K562 (cell line): ENCODE data around the gene NHS. TPM values are rescaled to one million over a fixed set of nuclear protein-coding genes. Genes with fewer than 3 reads are reported as not detected.

Source experiments
- CBFA2T2 ChIP-seq: fragments of 450-650 bp; conservative IDR thresholded peaks from 2 replicates; pipeline ENCODE4 v1.6.1; 2017; ENCODE audit warnings: mild to moderate bottlenecking
- FOXA1 ChIP-seq: fragments of 450-650 bp; IDR thresholded peaks from 2 replicates; pipeline ENCODE4 v1.6.1; 2016; ENCODE audit warnings: mild to moderate bottlenecking, borderline replicate concordance
- MLLT1 ChIP-seq, 2 experiments: fragments of 450-650 bp; IDR thresholded peaks; 2 replicates each; pipeline ENCODE4 v1.6.1; 2016
- RAD51 ChIP-seq: fragments of 450-650 bp; IDR thresholded peaks from 2 replicates; pipeline ENCODE4 v1.7.1; 2016; ENCODE audit warnings: low read depth, mild to moderate bottlenecking, borderline replicate concordance
- ZNF407 ChIP-seq: fragments of 450-650 bp; IDR thresholded peaks from 2 replicates; pipeline ENCODE4 v1.6.1; 2016; ENCODE audit warnings: low read depth
- polyA plus RNA-seq, 8 experiments: library from polyadenylated mRNA; depleted of rRNA in 4 of 8; stranded (reverse) in 5 of 8; unstranded in 3 of 8; fragments of >200 nt; fragmentation: Nextera tagmentation in 2 of 8; fragmentation: Illumina TruSeq in 1 of 8; extraction: Ambion mirVana in 2 of 8; extraction: Trizol in 1 of 8; gene quantifications; 2 replicates each; pipeline versions ENCODE4 v1.2.1 to v1.2.3, GENCODE V29; 2011 to 2014; ENCODE audit warnings: inconsistent platforms in 1 of 8, missing spikeins in 1 of 8
- total RNA-seq, 7 experiments: library from RNA; depleted of rRNA in 6 of 7; stranded (reverse); fragments of >200 nt in 6 of 7; fragmentation: Illumina TruSeq in 2 of 7; extraction: Trizol in 2 of 7; gene quantifications; 2 replicates each; pipeline versions ENCODE4 v1.2.1 to v1.2.3, GENCODE V29; 2011 to 2021; ENCODE audit warnings: low replicate concordance in 1 of 7

Gene NHS
- total and polyA plus RNA-seq, 9 of the 15 experiments (the other 6 are each of a cell fraction or from before 2014, with no cell fraction given) = 0.02 TPM; not detected in 8

DNA sequence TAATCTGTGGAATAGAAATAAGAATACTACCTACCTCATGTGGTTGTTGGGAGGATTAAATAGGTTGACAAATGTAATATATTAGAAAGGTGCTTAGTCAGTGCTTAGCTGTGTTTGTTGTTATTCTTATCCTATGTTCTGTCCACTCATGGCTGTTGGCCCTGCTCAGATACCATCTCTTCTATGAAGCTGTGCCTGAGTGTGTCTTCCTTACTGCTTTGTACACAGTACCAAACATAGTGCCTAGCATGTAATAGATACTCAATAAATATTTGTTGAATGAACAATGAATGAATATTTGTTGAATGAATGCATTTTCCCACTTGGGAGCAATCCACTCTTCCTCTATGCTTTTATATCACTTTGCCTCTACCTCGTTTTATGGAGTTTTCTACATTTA, 57.2 kb downstream of the NHS start (continued):
- TF ChIP-seq MLLT1 (IDR thresholded peaks at IDR 0.05) (no peak), FOXA1 (no peak), RAD51 (no peak), CBFA2T2 (no peak), ZNF407 (no peak)
